ENCODE data around the gene AHRR. TPM values are rescaled to one million over a fixed set of nuclear protein-coding genes. Genes with fewer than 3 reads are reported as not detected.

AHRR gene
- total and polyA plus RNA-seq, 2 donors (not counting 1 experiment from before 2014, with no cell fraction given), result 11.3 to 26.4 TPM

GRCh38 chr5:418162-419121 is 96.9 kb downstream of the AHRR start:
- H3K27ac ChIP-seq (ENCODE audit: insufficient read depth, low read length), result no peak overlapping the region
- peaks cover 5% of the 10 kb centered on the region for H3K4me1 ChIP-seq (ENCODE audit: control insufficient read depth, extremely low read depth, insufficient read depth, low read length)
- H3K36me3 ChIP-seq (ENCODE audit: control insufficient read depth, insufficient read depth, low read length), result peaks cover 18% of the 10 kb centered on the region
- peak in 1 of 2 donors; percentile 33 for DNase-seq (ENCODE audit: low read depth in 2 of 2)
- H3K27me3 ChIP-seq (ENCODE audit: control insufficient read depth, insufficient read depth, low read length), result no peaks in the 10 kb centered on the region
- H3K9ac ChIP-seq (ENCODE audit: insufficient read depth, low read length), result no peak overlapping the region
- H3K79me2 ChIP-seq (ENCODE audit: control insufficient read depth, insufficient read depth, low read length), result no peaks in the 10 kb centered on the region
- H4K20me1 ChIP-seq (ENCODE audit: control insufficient read depth, extremely low read depth, insufficient read depth, low read length), result no peaks in the 10 kb centered on the region
- H3K4me3 ChIP-seq (replicated peaks in 1 of 4; ENCODE audit: control extremely low read depth in 1 of 4, insufficient read depth in 1 of 4, low read depth in 3 of 4, low read length in 4 of 4), result no peak overlapping the region
- no peak overlapping the region for H3K4me2 ChIP-seq (ENCODE audit: extremely low read depth, insufficient read depth, low read length)
- H3K9me3 ChIP-seq (ENCODE audit: control insufficient read depth, insufficient read depth, low read depth, low read length), result no peaks in the 10 kb centered on the region
- TF ChIP-seq CTCF (conservative IDR thresholded peaks at IDR 0.05 in 1 of 2, IDR thresholded peaks at IDR 0.05 in 1 of 2; ENCODE audit: low read depth in 1 of 2, low read length in 2 of 2), result no peak
- no peak for TF ChIP-seq EZH2 (IDR thresholded peaks at IDR 0.05; ENCODE audit: low read length, missing control alignments)
- no peak overlapping the region for H2AFZ ChIP-seq (ENCODE audit: low read length)

GRCh38 chr5:419970-420369 is 98.5 kb downstream of the AHRR start:
- Histone ChIP-seq H3K9me3 (ENCODE audit: control insufficient read depth, insufficient read depth, low read depth, low read length) (no peaks in the 10 kb centered on the region), H3K79me2 (ENCODE audit: control insufficient read depth, insufficient read depth, low read length) (no peaks in the 10 kb centered on the region), H3K36me3 (ENCODE audit: control insufficient read depth, insufficient read depth, low read length) (peaks cover 20% of the 10 kb centered on the region), H3K4me1 (ENCODE audit: control insufficient read depth, extremely low read depth, insufficient read depth, low read length) (peaks cover 5% of the 10 kb centered on the region), H3K27ac (ENCODE audit: insufficient read depth, low read length) (no peak overlapping the region), H3K9ac (ENCODE audit: insufficient read depth, low read length) (no peak overlapping the region), H4K20me1 (ENCODE audit: control insufficient read depth, extremely low read depth, insufficient read depth, low read length) (no peaks in the 10 kb centered on the region), H3K4me3 (replicated peaks in 1 of 4; ENCODE audit: control extremely low read depth in 1 of 4, insufficient read depth in 1 of 4, low read depth in 3 of 4, low read length in 4 of 4) (no peak overlapping the region), H2AFZ (ENCODE audit: low read length) (no peak overlapping the region), H3K4me2 (ENCODE audit: extremely low read depth, insufficient read depth, low read length) (no peak overlapping the region), H3K27me3 (ENCODE audit: control insufficient read depth, insufficient read depth, low read length) (no peaks in the 10 kb centered on the region)
- TF ChIP-seq EZH2 (IDR thresholded peaks at IDR 0.05; ENCODE audit: low read length, missing control alignments), result no peak
- TF ChIP-seq CTCF (conservative IDR thresholded peaks at IDR 0.05 in 1 of 2, IDR thresholded peaks at IDR 0.05 in 1 of 2; ENCODE audit: low read depth in 1 of 2, low read length in 2 of 2), result no peak
- peak in 1 of 2 donors; percentile 43 for DNase-seq (ENCODE audit: low read depth in 2 of 2)

- Histone ChIP-seq H2AFZ (ENCODE audit: low read length) (no peak overlapping the region), H3K9ac (ENCODE audit: insufficient read depth, low read length) (no peak overlapping the region), H3K4me3 (replicated peaks in 1 of 4; ENCODE audit: control extremely low read depth in 1 of 4, insufficient read depth in 1 of 4, low read depth in 3 of 4, low read length in 4 of 4) (no peak overlapping the region), H3K79me2 (ENCODE audit: control insufficient read depth, insufficient read depth, low read length) (no peaks in the 10 kb centered on the region), H3K27ac (ENCODE audit: insufficient read depth, low read length) (no peak overlapping the region), H4K20me1 (ENCODE audit: control insufficient read depth, extremely low read depth, insufficient read depth, low read length) (no peaks in the 10 kb centered on the region), H3K27me3 (ENCODE audit: control insufficient read depth, insufficient read depth, low read length) (no peaks in the 10 kb centered on the region), H3K4me1 (ENCODE audit: control insufficient read depth, extremely low read depth, insufficient read depth, low read length) (peaks cover 2% of the 10 kb centered on the region), H3K4me2 (ENCODE audit: extremely low read depth, insufficient read depth, low read length) (no peak overlapping the region), H3K9me3 (ENCODE audit: control insufficient read depth, insufficient read depth, low read depth, low read length) (no peaks in the 10 kb centered on the region), H3K36me3 (ENCODE audit: control insufficient read depth, insufficient read depth, low read length) (peaks cover 20% of the 10 kb centered on the region)
- no peak for TF ChIP-seq CTCF (conservative IDR thresholded peaks at IDR 0.05 in 1 of 2, IDR thresholded peaks at IDR 0.05 in 1 of 2; ENCODE audit: low read depth in 1 of 2, low read length in 2 of 2)
- no peak for TF ChIP-seq EZH2 (IDR thresholded peaks at IDR 0.05; ENCODE audit: low read length, missing control alignments)
- no peak for DNase-seq (ENCODE audit: low read depth in 2 of 2)
These were observed 99.2 kb downstream of the AHRR start for GRCh38 chr5:420632-421286.

All from fibroblast of lung (primary cell).